Testis (tissue), 2 donors: Measurements from ENCODE around the gene DEFB110.

ENCODE experiments used
- CTCF ChIP-seq, 3 experiments: fragments of 450-650 bp in 2 of 3; fragments of 200-600 bp in 1 of 3; sonication (generic) in 1 of 3; IDR thresholded peaks; one replicate each; pipeline ENCODE4 v1.5.1; 2016 to 2019; ENCODE audit warnings: antibody characterized with exemption in 3 of 3, mild to moderate bottlenecking in 2 of 3, moderate library complexity in 1 of 3
- POLR2A ChIP-seq: fragments of 450-650 bp; IDR thresholded peaks from one replicate; pipeline ENCODE4 v1.6.1; 2017; ENCODE audit warnings: antibody characterized with exemption, mild to moderate bottlenecking, moderate library complexity

- TF ChIP-seq POLR2A = no peak
- no peak for TF ChIP-seq CTCF (IDR thresholded peaks at IDR 0.05)
These were observed 39.7 kb downstream of the DEFB110 start for GRCh38 chr6:49982046-49982445.
